HL-60/S4 treated with phorbol 12-myristate 13-acetate at 8.2 ng/mL for 4 days and 3 days (cell line): ENCODE results near the gene NCAM1.

Experiments
- in situ Hi-C: fragments of 300-500 bp; cut with MboI; formaldehyde crosslinking; loops from 2 replicates; pipeline ENCODE4 v1.15.0; 2022; ENCODE audit warnings: low sequenced_read_pairs

NCAM1 gene

DNA sequence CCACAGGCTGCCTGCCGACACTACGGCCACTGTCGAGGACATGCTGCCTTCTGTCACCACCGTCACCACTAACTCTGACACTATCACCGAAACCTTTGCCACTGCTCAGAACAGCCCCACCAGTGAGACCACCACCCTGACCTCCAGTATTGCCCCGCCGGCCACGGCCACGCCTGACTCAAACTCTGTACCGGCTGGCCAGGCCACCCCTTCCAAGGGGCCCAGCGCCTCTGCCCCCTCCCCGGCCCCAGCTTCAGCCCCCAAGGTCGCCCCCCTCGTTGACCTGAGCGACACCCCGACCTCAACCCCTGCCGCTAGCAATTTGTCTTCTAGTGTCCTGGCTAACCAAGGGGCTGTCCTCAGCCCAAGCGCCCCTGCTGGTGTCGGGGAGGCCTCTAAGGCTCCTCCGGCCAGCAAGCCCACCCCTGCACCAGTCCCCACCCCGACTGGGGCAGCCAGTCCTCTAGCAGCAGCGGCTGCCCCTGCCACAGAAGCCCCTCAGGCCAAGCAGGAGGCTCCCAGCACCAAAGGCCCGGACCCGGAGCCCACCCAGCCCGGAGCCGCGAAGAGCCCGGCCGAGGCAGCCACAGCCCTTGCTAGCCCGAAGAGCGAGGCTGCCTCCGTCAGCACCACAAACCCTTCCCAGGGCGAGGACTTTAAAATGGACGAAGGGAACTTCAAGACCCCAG, 311.9 kb downstream of the NCAM1 start:
- in situ Hi-C loops, result no loop called here

DNA sequence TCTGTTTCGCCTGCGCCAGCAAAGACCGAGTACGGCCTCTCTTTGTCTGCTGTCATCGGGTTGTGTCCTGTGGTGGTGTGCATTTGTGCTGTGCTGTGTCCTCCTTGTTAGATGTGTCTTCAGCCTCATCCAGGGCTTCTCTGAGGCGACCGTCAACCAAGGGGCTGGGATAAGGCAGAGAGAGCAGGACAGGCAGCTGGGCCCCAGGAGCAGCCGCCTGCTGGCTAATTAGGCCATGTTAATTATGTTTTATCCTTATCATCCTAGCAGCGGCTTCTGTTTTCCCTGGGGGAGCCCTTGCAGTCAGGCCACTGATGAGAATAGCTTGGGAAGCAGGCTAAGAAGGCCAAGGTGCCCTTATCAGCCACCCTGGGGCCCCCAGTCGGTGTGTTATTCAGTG, 312.5 kb downstream of the NCAM1 start:
- in situ Hi-C loops, result no loop called here

DNA sequence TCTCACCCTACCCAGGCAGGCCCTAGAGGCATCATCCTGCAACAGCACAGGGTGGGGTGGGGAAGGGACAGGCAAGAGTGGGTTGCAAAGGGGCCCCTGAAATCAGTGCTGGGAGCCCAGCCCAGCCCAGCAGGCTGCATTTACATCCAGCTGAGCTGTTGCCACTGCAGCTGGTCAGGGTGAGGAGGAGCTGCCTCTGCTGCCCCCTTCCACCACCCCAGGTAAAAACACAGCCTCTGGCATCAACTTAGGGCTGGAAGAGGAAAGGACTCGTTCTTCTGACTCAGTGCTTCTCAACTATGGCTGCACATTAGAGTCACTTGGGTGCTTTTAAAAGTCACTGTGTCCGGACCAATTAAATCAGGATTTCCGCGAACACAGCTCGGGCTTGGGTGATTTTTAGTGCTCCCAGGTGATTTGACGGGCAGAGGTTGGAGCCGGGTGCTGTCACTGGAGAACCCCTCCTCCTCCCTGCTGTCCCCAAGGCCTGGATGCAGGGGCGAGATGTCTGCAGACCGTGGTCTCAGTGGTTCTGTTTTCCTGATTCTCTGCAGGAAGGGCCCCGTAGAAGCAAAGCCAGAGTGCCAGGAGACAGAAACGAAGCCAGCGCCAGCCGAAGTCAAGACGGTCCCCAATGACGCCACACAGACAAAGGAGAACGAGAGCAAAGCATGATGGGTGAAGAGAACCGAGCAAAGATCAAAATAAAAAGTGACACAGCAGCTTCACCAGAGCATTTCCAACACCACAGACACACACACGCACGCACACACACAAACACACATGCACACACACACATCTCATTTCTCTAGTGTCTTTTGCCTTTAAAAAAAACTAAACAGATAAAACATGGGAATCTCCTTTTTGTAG, 313.7 kb downstream of the NCAM1 start:
- in situ Hi-C loops, result loop anchor here (25.0 kb wide), 1 partner anchor 688 kb away; no protein-coding TSS in a partner anchor

DNA sequence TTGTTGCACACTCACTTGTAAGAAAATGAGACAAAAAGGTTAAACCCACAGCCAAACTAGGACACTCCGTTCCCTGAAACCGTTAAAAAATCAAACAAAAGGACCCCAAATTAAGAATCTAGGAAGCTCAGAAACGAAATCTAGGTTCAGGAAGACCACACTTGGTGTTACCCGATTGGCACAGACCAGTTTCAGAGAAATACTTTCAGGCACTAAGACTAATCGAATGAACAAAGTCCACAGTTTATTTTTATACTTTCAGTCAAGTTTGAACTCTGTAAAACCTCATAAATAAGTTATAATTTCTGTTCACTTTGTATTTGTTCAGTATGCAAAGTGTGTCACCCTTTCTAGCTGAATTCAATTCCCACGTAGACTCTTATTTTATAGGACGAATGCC, 314.4 kb downstream of the NCAM1 start:
- in situ Hi-C loops, result loop anchor here (25.0 kb wide), 1 partner anchor 688 kb away; no protein-coding TSS in a partner anchor

DNA sequence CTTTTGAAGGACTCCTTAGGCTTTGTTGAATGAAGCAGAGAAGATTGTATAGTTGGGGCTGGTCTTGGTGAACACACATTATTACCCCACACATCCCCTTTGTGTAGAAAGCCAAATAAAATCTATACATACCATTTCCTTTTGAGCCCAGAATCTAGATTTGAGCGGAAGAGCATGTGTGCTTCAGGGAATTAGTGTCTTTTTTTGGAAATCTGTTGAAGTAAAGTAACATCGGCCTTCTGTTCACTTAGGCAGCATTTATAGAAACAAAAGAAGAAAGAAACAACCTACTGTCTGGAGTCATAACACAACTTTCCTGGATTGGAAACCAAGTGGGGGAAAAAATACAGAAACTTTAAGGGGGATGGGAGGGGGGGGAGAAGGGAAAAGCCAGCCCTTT, 315.2 kb downstream of the NCAM1 start:
- in situ Hi-C loops, result loop anchor here (25.0 kb wide), 1 partner anchor 689 kb away; no protein-coding TSS in a partner anchor

DNA sequence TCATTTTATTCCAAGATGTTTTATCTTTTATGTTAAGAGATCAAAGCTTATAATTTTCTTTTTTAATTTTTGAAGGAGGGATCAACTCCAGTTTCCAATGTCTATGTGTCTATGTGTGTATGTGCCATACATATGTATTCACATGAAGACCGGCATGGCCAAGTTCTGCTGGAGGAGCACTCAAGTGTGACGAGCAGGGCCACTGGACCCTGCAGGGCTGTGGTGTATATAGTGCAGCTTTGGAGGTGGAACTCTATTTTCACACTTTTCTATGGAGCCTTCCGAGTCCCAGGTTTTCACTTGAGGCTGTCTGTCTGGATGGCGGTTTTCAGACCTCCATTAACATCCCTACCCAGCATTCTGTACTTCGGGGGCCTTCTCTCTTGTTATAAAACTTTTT, 316.7 kb downstream of the NCAM1 start:
- in situ Hi-C loops, result loop anchor here (25.0 kb wide), 1 partner anchor 691 kb away; no protein-coding TSS in a partner anchor

DNA sequence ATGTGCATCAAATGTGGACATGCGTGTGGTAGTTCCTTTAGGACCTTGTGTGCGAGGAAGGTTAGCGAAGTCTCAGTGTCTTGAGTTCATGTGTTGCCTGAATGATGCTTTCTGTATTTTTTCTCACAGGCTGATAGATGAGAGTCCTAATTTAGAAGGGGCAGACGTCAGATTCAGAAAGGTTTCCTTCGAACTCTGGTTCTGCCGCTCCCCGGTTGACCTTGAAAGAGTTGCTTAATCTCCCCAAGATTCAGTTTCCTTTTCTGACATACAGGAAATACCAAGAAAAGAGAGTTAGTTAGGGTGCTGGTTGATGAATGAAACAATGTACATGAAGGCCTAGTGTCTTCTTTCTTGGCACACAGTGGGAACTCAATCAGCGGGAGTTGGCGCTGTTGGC, 317.3 kb downstream of the NCAM1 start:
- in situ Hi-C loops, result loop anchor here (25.0 kb wide), 1 partner anchor 691 kb away; no protein-coding TSS in a partner anchor

DNA sequence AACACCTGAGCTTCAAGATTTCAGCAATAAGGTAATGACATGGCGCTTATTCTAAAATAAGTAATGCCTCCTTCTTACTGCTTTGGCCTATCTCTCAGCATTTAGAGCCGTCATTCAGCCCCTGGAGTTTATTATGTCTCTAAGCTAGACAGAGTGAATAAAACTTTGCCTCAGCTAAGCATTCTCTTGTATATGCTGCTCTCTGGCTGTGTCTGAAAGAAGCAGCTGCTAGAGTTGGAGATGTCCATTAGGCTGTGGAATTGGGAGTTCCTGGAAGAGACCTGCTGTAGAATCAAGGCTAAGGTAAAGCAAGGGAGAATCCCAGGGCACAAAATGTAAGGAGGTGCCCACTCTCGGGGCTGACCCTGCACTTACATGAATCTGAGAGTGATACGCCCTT, 317.7 kb downstream of the NCAM1 start:
- in situ Hi-C loops, result loop anchor here (25.0 kb wide), 1 partner anchor 692 kb away; no protein-coding TSS in a partner anchor

- in situ Hi-C loops, result loop anchor here (25.0 kb wide), 1 partner anchor 692 kb away; no protein-coding TSS in a partner anchor
These were observed 318.4 kb downstream of the NCAM1 start for GRCh38 chr11:113279591-113279990.

GRCh38 chr11:113281052-113281725, 320.0 kb downstream of the NCAM1 start:
- in situ Hi-C loops, result loop anchor here (25.0 kb wide), 1 partner anchor 694 kb away; no protein-coding TSS in a partner anchor

GRCh38 chr11:113282898-113283437, 321.7 kb downstream of the NCAM1 start:
- in situ Hi-C loops, result loop anchor here (25.0 kb wide), 1 partner anchor 696 kb away; no protein-coding TSS in a partner anchor

GRCh38 chr11:113283881-113284280, 322.7 kb downstream of the NCAM1 start:
- in situ Hi-C loops, result loop anchor here (25.0 kb wide), 1 partner anchor 697 kb away; no protein-coding TSS in a partner anchor

DNA sequence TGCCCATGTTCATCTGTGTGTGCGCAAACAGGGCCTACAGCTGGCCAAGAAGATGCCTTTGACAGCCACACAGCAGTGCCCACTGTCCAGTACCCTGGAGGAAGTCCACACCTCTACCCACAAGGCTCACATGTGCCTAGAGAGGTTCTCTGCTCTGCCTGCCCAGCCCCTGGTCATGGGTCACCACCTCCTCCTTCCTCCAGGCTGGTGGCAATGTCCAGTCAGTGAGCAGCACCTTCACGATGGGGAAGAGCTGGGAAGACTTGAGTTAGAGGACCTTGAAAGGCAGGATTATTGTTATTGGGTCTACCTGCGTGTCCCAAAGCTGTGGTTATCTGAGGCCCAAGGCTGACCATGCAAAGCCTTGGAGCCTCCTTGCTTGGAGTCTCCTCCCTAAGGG, 324.8 kb downstream of the NCAM1 start:
- in situ Hi-C loops, result loop anchor here (25.0 kb wide), 1 partner anchor 699 kb away; no protein-coding TSS in a partner anchor

DNA sequence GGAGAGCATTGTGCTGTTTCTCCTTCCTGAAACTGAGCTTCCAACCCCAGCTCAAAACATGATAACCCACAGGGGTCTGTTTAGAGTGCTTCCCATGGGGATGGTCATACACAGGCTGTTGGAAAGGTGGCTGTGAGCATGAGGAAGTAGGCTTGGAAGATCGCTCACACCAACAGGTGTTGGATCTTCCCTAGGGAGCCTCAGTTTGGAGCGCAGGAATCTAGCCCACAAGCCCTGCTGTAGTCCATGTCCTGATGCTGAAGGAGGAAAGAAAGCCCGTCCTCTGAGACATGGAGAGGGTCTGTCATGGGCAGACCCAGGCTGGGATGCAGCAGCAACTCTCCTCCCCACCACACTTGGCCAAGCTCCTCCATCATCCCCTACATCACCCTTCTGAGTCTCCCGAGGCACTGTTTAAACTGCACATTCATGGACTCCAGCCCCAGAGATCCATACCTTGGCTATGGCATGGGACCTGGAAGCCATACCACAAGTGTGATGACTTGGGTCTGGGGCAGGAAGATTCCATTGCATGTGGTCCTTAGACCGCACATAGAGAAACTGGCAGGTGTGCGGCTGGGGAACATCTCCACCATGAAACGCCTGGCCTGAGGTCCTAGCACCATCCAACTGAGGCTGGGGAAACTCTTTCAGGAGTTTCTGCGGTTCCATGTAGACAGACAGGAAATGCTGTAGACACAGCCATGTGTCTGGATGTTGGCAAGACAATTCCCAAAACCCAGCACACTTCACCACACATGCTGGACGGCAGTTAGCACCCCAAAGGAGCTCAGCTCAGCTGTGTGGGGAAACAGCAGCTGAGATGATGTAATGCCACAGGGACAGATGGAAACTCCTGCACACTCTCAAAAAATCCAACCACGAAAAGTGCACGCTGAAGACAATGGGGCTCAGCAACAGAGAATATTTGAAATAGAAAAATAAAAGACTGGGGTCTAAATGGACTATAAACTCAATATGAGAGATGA, 325.6 kb downstream of the NCAM1 start:
- in situ Hi-C loops, result loop anchor here (25.0 kb wide), 1 partner anchor 700 kb away; no protein-coding TSS in a partner anchor

- in situ Hi-C loops, result loop anchor here (25.0 kb wide), 1 partner anchor 700 kb away; no protein-coding TSS in a partner anchor
These were observed 326.6 kb downstream of the NCAM1 start for GRCh38 chr11:113287801-113288200.

GRCh38 chr11:113288286-113288863, 327.2 kb downstream of the NCAM1 start:
- in situ Hi-C loops, result loop anchor here (25.0 kb wide), 1 partner anchor 701 kb away; no protein-coding TSS in a partner anchor

DNA sequence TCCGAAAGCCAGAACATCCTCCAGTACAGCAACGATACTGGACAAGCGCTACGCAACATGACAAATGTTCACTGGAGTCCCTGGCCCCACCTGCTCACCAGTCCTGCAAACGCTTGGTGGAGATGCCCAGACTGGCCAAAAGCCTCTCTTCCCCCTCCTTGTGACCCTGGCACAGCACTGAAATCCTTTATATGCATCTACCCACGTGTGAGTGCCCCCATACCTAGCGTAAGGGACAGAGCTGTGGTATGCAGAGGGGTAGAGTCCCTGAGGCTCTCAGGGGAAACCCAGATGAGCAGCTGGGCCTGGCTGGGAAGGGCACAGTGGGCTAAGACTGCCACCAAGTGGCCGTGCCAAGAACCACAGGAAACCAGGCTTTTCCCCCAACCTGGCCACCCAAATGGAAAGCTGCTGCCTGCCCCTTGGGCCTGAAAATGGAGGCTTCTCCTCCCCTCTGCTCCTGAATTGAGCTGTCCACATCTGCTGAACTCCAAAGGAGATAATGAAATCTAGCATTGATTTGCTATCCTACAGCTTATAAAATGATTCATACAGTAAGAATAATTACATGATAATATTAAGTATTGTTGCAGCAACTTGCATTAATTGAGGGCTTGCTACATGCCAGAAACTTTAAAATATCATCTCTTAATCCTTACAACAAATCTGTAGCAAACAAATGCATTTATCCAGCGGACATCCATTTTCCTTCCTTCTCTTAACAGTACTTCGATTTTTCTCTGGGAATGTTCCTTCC, 328.4 kb downstream of the NCAM1 start:
- in situ Hi-C loops, result loop anchor here (25.0 kb wide), 1 partner anchor 702 kb away; no protein-coding TSS in a partner anchor

DNA sequence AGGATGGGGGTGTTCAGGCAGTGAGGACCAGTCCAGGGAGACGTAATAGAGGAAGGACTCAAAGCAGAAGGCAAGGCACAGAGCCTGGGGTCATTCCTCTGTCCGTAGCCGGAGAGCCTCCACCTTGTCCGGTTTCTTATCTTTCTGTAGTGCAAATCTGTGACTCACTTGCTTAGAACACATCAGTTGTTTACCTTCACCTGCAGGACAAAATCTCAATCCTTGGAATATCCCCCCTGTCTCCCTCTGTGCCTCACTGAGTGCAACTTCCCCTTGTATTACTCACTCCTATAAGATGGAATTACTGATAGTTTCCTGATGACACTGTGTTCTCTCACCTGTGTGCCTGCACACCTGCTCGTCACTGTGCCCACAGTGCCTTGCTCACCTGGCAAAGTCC, 332.7 kb downstream of the NCAM1 start:
- in situ Hi-C loops, result loop anchor here (25.0 kb wide), 1 partner anchor 707 kb away; no protein-coding TSS in a partner anchor
